ENCODE measurements around the gene PRR18. TPM values are rescaled to one million over a fixed set of nuclear protein-coding genes. Genes with fewer than 3 reads are reported as not detected.

PRR18 gene
- total RNA-seq, 1 experiment from 2014 or later = 0.23 TPM

DNA sequence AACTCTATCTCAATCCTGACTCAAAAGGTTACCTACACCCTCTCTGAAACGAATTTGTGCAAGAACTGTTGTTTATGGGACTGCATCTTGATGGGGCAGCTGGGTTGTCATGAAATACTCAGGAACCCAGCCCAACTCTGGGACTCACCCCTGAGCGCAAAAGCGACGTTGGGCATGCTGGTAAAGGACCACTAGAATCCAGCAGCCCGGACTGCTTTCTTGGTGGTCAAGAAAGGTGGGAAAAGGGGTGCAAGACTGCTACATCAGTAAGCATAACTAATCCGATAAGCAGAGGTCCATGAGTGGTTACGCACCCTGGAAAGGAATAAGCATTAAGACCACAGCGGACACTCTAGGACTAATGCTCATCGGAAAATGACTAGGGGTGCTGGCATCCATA, 6.3 kb upstream of the PRR18 start:
- no peaks in the 10 kb centered on the region for H3K9me3 ChIP-seq (ENCODE audit: control insufficient read depth, insufficient read depth, low read depth, low read length)
- no peaks in the 10 kb centered on the region for H3K27me3 ChIP-seq (ENCODE audit: control insufficient read depth, insufficient read depth, low read length)
- DNase-seq (ENCODE audit: low read depth, low spot score) (no peak), ATAC-seq (no peak)
- H3K4me1 ChIP-seq (ENCODE audit: control insufficient read depth, insufficient read depth, low read length) = no peaks in the 10 kb centered on the region
- intact Hi-C loops (cut with micrococcal nuclease; ENCODE audit: unreplicated experiment) = no loop called here
- TF ChIP-seq SIN3A (IDR thresholded peaks at IDR 0.05; ENCODE audit: borderline replicate concordance, insufficient read depth, low read depth, low read length) (no peak), CTCF (IDR thresholded peaks at IDR 0.05) (no peak)
- TF ChIP-seq, protein P1, sequence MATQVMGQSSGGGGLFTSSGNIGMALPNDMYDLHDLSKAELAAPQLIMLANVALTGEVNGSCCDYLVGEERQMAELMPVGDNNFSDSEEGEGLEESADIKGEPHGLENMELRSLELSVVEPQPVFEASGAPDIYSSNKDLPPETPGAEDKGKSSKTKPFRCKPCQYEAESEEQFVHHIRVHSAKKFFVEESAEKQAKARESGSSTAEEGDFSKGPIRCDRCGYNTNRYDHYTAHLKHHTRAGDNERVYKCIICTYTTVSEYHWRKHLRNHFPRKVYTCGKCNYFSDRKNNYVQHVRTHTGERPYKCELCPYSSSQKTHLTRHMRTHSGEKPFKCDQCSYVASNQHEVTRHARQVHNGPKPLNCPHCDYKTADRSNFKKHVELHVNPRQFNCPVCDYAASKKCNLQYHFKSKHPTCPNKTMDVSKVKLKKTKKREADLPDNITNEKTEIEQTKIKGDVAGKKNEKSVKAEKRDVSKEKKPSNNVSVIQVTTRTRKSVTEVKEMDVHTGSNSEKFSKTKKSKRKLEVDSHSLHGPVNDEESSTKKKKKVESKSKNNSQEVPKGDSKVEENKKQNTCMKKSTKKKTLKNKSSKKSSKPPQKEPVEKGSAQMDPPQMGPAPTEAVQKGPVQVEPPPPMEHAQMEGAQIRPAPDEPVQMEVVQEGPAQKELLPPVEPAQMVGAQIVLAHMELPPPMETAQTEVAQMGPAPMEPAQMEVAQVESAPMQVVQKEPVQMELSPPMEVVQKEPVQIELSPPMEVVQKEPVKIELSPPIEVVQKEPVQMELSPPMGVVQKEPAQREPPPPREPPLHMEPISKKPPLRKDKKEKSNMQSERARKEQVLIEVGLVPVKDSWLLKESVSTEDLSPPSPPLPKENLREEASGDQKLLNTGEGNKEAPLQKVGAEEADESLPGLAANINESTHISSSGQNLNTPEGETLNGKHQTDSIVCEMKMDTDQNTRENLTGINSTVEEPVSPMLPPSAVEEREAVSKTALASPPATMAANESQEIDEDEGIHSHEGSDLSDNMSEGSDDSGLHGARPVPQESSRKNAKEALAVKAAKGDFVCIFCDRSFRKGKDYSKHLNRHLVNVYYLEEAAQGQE (IDR thresholded peaks at IDR 0.05; ENCODE audit: insufficient read depth in 1 of 2, low read depth in 2 of 2, low read length in 1 of 2) = no peak
- CTCF ChIA-PET = no interaction called here
- in situ Hi-C loops (cut with HindIII; ENCODE audit: low pct_unique_long_range_greater_than_20kb, low sequenced_read_pairs) = no loop called here
- no peak overlapping the region for H3K4me3 ChIP-seq (ENCODE audit: low read depth in 2 of 2, low read length in 2 of 2)
- no peak overlapping the region for H3K27ac ChIP-seq (ENCODE audit: low read length)
- POLR2A ChIA-PET = interaction anchor here (0.6 kb wide), 1 partner anchor 87 kb away, joined by 8 read pairs; no protein-coding TSS in a partner anchor
- H3K36me3 ChIP-seq (ENCODE audit: control insufficient read depth, insufficient read depth, low read length) = no peaks in the 10 kb centered on the region
- no TSS peak for BruUV-seq (replicated peaks)

DNA sequence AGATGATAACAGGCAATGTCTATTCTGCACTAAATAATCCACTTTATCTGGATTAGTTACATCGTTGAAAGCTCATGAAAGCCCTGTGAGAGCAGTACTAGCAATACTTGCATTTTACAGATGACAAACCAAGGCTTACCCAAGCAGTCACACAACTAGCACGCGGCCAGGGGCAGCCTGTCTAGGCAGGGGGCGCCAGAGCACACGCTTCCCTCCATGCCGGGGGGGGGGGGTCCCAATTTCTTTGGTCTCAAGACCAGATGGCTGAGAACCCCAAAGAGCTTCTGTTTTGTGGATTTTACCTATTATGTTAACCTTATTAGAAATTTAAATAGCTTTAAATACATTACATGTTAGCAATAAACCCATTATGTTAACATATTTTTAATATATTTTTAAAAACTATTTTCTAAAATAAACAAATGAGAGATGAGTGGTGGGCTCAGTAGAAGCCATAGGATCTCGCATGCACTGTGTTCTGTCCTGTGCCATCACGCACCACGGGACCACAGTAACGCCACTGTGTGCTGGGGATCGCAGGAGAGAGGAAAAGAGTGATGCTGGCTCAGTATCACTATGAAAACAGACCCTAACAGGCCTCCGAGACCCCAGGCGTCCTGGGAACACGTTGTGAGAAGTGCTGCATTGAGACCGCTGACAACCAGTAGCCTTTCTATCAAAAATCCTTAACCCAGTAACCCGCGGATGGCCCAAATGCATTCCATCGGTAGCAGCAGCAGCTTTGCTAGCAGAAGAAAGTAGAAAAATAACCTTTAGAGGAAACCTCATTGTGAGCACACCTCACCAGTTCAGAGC, 5.3 kb upstream of the PRR18 start:
- CTCF ChIA-PET = interaction anchor here (0.6 to 0.7 kb wide), 4 partner anchors 25 to 418 kb away, joined by 3 to 6 read pairs (median 4); no protein-coding TSS in a partner anchor
- no peaks in the 10 kb centered on the region for H3K9me3 ChIP-seq (ENCODE audit: control insufficient read depth, insufficient read depth, low read depth, low read length)
- TF ChIP-seq SIN3A (IDR thresholded peaks at IDR 0.05; ENCODE audit: borderline replicate concordance, insufficient read depth, low read depth, low read length) (no peak), CTCF (IDR thresholded peaks at IDR 0.05) (peak; percentile 79)
- intact Hi-C loops (cut with micrococcal nuclease; ENCODE audit: unreplicated experiment) = no loop called here
- in situ Hi-C loops (cut with HindIII; ENCODE audit: low pct_unique_long_range_greater_than_20kb, low sequenced_read_pairs) = no loop called here
- no peaks in the 10 kb centered on the region for H3K36me3 ChIP-seq (ENCODE audit: control insufficient read depth, insufficient read depth, low read length)
- DNase-seq (ENCODE audit: low read depth, low spot score) = peak; percentile 13
- no TSS peak for BruUV-seq (replicated peaks)
- H3K4me3 ChIP-seq (ENCODE audit: low read depth in 2 of 2, low read length in 2 of 2) = no peak overlapping the region
- no peak overlapping the region; the same call in 1 of the 2 replicates for H3K27ac ChIP-seq (ENCODE audit: low read length)
- ATAC-seq = no peak
- POLR2A ChIA-PET = interaction anchor here (0.6 kb wide), 1 partner anchor 88 kb away, joined by 8 read pairs; no protein-coding TSS in a partner anchor
- H3K27me3 ChIP-seq (ENCODE audit: control insufficient read depth, insufficient read depth, low read length) = no peaks in the 10 kb centered on the region
- no peaks in the 10 kb centered on the region for H3K4me1 ChIP-seq (ENCODE audit: control insufficient read depth, insufficient read depth, low read length)
